Measurements from ENCODE around the gene PRPF40A. TPM values are rescaled to one million over a fixed set of nuclear protein-coding genes. Genes with fewer than 3 reads are reported as not detected.

PRPF40A gene
- total and polyA plus RNA-seq, 2 of the 13 experiments (the other 11 are each of a cell fraction or from before 2014, with no cell fraction given), result 146 to 207 TPM

DNA sequence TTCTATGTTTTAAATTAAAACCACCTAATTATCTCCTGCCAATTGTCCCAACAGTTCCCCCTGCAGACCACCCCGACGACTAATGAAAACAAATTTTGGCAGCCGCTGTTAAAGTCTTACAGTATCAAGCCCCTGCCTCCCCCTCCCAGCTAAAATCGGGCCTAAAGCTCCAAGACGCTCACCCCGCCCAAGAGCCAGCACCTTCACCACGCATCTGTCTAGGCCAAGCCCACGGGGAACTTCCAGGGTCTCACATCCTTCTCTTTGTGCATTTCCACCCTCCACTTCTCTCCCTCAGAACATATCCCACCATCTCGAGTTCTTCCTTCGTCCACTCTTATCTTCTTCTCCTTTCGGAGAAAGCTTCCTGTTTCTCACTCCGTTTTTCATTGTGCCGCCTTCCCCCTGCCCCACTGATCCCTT lies 445 bp downstream of the PRPF40A start (continued):
- TF ChIP-seq, protein P1, sequence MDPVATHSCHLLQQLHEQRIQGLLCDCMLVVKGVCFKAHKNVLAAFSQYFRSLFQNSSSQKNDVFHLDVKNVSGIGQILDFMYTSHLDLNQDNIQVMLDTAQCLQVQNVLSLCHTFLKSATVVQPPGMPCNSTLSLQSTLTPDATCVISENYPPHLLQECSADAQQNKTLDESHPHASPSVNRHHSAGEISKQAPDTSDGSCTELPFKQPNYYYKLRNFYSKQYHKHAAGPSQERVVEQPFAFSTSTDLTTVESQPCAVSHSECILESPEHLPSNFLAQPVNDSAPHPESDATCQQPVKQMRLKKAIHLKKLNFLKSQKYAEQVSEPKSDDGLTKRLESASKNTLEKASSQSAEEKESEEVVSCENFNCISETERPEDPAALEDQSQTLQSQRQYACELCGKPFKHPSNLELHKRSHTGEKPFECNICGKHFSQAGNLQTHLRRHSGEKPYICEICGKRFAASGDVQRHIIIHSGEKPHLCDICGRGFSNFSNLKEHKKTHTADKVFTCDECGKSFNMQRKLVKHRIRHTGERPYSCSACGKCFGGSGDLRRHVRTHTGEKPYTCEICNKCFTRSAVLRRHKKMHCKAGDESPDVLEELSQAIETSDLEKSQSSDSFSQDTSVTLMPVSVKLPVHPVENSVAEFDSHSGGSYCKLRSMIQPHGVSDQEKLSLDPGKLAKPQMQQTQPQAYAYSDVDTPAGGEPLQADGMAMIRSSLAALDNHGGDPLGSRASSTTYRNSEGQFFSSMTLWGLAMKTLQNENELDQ (CRISPR knock-in tag; IDR thresholded peaks at IDR 0.05; ENCODE audit: borderline replicate concordance), result no peak
- TF ChIP-seq ZNF776 (CRISPR knock-in tag; IDR thresholded peaks at IDR 0.05), result 0 out of 2 replicates have a peak, but pooled peaks have one; percentile 54
- TF ChIP-seq, protein P2, sequence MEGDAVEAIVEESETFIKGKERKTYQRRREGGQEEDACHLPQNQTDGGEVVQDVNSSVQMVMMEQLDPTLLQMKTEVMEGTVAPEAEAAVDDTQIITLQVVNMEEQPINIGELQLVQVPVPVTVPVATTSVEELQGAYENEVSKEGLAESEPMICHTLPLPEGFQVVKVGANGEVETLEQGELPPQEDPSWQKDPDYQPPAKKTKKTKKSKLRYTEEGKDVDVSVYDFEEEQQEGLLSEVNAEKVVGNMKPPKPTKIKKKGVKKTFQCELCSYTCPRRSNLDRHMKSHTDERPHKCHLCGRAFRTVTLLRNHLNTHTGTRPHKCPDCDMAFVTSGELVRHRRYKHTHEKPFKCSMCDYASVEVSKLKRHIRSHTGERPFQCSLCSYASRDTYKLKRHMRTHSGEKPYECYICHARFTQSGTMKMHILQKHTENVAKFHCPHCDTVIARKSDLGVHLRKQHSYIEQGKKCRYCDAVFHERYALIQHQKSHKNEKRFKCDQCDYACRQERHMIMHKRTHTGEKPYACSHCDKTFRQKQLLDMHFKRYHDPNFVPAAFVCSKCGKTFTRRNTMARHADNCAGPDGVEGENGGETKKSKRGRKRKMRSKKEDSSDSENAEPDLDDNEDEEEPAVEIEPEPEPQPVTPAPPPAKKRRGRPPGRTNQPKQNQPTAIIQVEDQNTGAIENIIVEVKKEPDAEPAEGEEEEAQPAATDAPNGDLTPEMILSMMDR (CRISPR knock-in tag; IDR thresholded peaks at IDR 0.05), result peak; percentile 7; the same call in 1 of the 2 replicates
- 0 out of 2 replicates have a peak, but pooled peaks have one; percentile 16 for TF ChIP-seq ZNF121 (CRISPR knock-in tag; IDR thresholded peaks at IDR 0.05)
- TF ChIP-seq XBP1 (CRISPR knock-in tag; IDR thresholded peaks at IDR 0.05), result no peak
- TF ChIP-seq, protein P3, sequence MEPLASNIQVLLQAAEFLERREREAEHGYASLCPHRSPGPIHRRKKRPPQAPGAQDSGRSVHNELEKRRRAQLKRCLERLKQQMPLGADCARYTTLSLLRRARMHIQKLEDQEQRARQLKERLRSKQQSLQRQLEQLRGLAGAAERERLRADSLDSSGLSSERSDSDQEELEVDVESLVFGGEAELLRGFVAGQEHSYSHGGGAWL (CRISPR knock-in tag; IDR thresholded peaks at IDR 0.05), result 0 out of 2 replicates have a peak, but pooled peaks have one; percentile 21
- TF ChIP-seq FOSL1 (CRISPR knock-in tag; IDR thresholded peaks at IDR 0.05; ENCODE audit: borderline replicate concordance), result no peak
- no peak for TF ChIP-seq FOXO1 (CRISPR knock-in tag; IDR thresholded peaks at IDR 0.05)
- TF ChIP-seq ISL2 (CRISPR knock-in tag; IDR thresholded peaks at IDR 0.05), result no peak
- peak; percentile 27; the same call in 1 of the 2 replicates for TF ChIP-seq ZFP82 (CRISPR knock-in tag; IDR thresholded peaks at IDR 0.05; ENCODE audit: borderline replicate concordance)
- peak; percentile 53; the same call in 1 of the 2 replicates for TF ChIP-seq ZNF333 (CRISPR knock-in tag; IDR thresholded peaks at IDR 0.05; ENCODE audit: borderline replicate concordance)
- TF ChIP-seq ZNF749 (CRISPR knock-in tag; IDR thresholded peaks at IDR 0.05; ENCODE audit: borderline replicate concordance), result peak; percentile 75; the same call in 1 of the 2 replicates
- no peak for TF ChIP-seq TAF15 (IDR thresholded peaks at IDR 0.05; ENCODE audit: low read depth, low read length, poor library complexity, severe bottlenecking)
- TF ChIP-seq GTF2F1 (IDR thresholded peaks at IDR 0.05; ENCODE audit: low read length), result no peak
- TF ChIP-seq NR1H2 (CRISPR knock-in tag; IDR thresholded peaks at IDR 0.05; ENCODE audit: borderline replicate concordance, low read depth), result peak; percentile 26; the same call in 1 of the 2 replicates
- TF ChIP-seq PAX8 (CRISPR knock-in tag; IDR thresholded peaks at IDR 0.05; ENCODE audit: borderline replicate concordance), result 0 out of 2 replicates have a peak, but pooled peaks have one; percentile 28
- TF ChIP-seq, protein P4, sequence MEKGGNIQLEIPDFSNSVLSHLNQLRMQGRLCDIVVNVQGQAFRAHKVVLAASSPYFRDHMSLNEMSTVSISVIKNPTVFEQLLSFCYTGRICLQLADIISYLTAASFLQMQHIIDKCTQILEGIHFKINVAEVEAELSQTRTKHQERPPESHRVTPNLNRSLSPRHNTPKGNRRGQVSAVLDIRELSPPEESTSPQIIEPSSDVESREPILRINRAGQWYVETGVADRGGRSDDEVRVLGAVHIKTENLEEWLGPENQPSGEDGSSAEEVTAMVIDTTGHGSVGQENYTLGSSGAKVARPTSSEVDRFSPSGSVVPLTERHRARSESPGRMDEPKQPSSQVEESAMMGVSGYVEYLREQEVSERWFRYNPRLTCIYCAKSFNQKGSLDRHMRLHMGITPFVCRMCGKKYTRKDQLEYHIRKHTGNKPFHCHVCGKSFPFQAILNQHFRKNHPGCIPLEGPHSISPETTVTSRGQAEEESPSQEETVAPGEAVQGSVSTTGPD (CRISPR knock-in tag; IDR thresholded peaks at IDR 0.05), result peak; percentile 75; the same call in 1 of the 2 replicates
- no peak for TF ChIP-seq ZNF773 (CRISPR knock-in tag; IDR thresholded peaks at IDR 0.05; ENCODE audit: borderline replicate concordance)
- peak; percentile 63; the same call in 1 of the 2 replicates for TF ChIP-seq ISX (CRISPR knock-in tag; conservative IDR thresholded peaks at IDR 0.05)
- TF ChIP-seq LCORL (IDR thresholded peaks at IDR 0.05), result peak; percentile 48; the same call in 1 of the 2 replicates
- no peak for TF ChIP-seq LCORL (CRISPR knock-in tag; IDR thresholded peaks at IDR 0.05)
- TF ChIP-seq TEAD2 (CRISPR knock-in tag; IDR thresholded peaks at IDR 0.05), result no peak
- TF ChIP-seq, protein P5, sequence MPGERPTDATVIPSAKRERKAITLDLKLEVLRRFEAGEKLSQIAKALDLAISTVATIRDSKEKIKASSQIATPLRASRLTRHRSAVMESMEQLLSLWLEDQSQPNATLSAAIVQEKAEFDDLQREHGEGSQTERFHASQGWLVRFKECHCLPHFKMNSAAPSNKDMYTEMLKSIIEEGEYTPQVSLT (CRISPR knock-in tag; IDR thresholded peaks at IDR 0.05; ENCODE audit: borderline replicate concordance, low read depth), result no peak
- TF ChIP-seq FOXP1 (IDR thresholded peaks at IDR 0.05), result no peak
- no peak for TF ChIP-seq FOXP1 (CRISPR knock-in tag; IDR thresholded peaks at IDR 0.05)

Measured in HepG2 (cell line).